Urothelium cell line (cell line): ENCODE results near the gene SDF2L1.
"Not testable (repeated sequence)": the region's sequence is repeated elsewhere in the genome, so short reads cannot be mapped to it uniquely, and the experiment has no call there.

Experiments
- DNase-seq: peaks from one replicate; pipeline ENCODE4 v3.0.0; 2011; ENCODE audit warnings: low spot score, mixed read lengths
- FAIRE-seq: peaks from 2 replicates; lab custom pipeline; 2011; peaks lifted over from hg19 to GRCh38; lab: Jason Lieb, UNC

Gene SDF2L1, protein sequence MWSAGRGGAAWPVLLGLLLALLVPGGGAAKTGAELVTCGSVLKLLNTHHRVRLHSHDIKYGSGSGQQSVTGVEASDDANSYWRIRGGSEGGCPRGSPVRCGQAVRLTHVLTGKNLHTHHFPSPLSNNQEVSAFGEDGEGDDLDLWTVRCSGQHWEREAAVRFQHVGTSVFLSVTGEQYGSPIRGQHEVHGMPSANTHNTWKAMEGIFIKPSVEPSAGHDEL

DNA sequence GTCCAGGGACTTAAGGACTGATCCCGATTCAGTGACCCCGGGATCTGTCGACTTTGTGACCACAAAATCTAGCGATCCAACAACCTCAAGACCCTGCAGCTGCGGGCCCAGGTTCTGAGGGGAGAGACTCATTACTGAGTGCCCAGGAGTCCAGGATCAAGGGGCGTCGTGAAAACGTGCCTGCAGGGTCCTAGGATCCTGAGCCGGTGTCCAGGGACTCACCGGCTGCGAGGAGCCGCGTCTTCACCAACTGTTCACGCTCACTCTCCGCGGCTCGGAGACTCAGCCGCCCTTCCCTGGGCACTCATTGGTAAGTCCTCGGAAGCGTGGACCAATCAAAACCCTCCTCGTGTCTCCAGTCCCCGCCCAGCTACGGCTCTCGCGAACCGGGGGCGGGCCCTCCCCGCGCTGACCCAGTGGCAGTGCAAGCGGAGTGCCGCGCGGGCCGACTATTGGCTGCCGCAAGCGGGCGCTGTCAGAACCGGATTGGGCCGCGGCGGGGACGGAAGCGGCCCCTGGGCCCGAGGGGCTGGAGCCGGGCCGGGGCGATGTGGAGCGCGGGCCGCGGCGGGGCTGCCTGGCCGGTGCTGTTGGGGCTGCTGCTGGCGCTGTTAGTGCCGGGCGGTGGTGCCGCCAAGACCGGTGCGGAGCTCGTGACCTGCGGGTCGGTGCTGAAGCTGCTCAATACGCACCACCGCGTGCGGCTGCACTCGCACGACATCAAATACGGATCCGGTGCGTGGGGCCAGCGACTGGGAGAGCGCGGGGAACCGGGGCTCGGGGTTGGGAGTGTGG, at the start of gene SDF2L1:
Gene SDF2L1, plus strand, starts transcription at position 514 of the 795 bp plus-strand sequence. Its CDS starts 35 bp downstream, at position 549.
- peak; percentile 100 for DNase-seq
- peak; percentile 99 for FAIRE-seq

DNA sequence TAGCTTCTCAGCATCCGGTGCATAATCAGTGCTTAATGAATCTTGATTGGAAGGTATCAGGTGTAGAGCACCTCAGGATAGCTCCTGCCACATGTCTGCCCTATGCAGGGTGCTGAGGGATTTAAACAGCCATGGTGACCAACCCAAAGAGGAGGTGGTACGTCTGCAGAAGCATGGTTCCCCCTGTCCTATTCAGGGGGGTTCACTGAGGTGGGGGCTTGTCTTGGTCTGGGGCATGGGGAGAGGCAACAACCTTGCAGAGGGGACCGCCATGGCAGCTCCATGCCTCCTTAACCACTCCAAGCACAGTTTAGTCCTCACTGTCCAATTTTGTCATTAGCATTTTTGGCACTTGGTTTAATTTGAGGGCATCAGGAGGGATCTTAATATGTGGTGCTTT, 49.7 kb upstream of the SDF2L1 start:
- DNase-seq (no peak), FAIRE-seq (no peak)

DNA sequence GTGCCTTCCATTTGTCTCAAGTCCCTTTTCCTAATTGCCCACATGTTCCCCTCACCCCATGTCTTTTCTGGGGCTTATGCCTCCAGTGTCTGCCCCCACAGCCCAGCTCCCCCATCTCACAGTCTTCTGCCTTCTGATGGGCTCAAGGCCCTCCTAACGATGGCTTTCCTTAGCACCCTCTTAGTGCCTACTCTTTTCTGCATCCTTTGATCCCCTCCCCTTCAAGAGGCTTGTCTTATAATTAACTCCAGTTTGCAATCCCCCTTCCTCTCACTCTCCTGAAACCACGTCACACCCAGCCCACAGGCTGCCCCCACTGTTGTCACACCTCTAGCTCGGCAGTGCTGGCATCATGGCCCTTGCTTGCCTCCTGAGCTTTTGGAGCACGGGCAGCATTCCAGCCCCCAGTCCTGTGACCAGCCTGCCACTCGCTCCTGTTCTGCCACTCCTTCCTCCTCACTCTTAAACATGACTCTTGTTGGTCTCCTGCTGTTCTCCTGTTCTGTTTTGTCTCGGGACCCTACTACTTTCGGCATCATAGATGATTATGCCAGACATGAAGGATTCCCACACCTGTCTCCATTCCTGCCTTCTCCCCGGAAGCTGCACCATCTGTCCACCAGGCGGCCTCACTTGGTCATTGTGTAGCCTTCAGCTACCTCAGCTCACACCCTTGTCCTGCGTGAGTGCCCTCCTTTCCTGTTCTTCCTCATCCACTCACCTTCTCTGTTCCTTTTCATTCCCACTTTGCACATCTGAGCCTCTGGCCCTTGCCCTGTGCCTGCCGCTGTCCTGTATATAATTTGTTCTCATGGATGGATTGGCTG, 48.5 kb upstream of the SDF2L1 start:
- FAIRE-seq = no peak
- no peak for DNase-seq

DNA sequence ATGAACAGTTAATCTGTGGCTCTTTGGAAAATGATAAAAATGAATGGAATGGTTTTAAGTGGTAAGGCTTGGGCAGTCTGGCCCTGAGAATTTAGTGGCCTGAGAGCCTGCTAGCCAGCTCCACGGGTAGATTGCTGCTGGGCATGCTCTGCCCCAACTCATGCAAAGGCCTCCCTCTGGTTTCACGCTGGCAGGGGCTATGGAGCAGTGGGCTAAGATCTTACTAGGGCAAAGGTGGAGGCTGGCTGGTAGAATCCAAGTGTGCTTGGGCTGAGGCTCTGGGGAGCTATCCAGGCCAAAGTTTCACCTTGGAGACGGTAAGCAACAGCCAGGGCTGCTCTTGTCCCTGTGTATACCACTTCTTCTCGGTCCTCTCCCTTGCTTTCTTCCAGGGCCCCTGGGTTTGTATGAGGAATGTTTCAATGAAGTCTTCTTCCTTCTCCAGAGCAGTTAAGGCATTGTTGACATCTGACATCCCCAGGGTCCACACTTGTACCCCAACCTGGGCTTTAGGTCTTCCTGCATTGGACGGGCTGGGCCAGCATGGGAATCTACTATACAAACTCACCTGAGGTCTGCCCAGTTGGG, 47.1 kb upstream of the SDF2L1 start:
- DNase-seq (no peak), FAIRE-seq (no peak)

DNA sequence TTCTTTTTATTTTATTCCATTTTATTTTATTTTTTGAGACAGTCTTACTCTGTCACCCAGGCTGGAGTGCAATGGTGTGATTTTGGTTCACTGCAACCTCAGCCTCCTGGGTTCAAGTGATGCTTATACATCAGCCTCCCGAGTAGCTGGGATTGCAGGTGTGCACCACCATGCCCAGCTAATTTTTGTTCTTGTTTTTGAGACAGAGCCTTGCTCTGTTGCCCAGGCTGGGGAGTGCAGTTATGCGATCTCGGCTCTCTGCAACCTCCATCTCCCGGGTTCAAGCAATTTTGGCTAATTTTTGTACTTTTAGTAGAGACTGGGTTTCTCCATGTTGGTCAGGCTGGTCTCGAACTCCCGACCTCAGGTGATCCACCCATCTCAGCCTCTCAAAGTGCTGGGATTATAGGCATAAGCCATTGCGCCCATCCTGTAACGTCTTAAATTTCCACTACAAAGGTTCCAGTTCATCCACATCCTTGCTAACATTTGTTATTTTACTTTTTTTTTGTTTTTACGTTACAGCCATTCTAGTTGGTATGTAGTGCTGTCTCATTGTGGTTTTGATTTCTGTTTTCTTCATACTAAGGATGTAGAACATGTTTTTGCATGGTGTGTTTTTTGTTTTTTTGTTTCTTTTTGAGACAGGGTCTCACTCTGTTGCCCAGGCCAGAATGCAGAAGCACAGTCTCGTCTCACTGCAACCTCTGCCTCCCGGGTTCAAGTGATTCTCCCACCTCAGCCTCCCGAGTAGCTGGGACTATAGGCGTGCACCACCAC, 45.6 kb upstream of the SDF2L1 start:
- not testable (repeated sequence) for DNase-seq, FAIRE-seq

DNA sequence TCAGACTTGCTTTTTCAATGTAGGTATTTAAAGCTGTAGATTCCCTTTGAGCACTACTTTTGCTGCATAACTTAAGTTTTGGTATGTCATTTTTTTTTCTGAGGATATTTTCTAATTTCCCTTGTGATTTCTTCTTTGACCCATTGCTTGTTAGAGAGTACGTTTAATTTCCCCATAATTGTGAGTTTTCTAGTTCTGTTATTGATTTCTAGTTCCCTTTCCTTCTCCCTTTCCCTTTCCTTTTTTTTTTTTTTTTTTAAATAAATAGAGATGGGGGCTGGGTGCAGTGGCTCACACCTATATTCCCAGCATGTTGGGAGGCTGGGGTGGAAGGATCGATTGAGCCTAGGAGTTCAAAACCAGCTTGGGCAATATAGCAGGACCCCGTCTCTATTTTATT, 43.8 kb upstream of the SDF2L1 start:
- FAIRE-seq (no peak), DNase-seq (no peak)

DNA sequence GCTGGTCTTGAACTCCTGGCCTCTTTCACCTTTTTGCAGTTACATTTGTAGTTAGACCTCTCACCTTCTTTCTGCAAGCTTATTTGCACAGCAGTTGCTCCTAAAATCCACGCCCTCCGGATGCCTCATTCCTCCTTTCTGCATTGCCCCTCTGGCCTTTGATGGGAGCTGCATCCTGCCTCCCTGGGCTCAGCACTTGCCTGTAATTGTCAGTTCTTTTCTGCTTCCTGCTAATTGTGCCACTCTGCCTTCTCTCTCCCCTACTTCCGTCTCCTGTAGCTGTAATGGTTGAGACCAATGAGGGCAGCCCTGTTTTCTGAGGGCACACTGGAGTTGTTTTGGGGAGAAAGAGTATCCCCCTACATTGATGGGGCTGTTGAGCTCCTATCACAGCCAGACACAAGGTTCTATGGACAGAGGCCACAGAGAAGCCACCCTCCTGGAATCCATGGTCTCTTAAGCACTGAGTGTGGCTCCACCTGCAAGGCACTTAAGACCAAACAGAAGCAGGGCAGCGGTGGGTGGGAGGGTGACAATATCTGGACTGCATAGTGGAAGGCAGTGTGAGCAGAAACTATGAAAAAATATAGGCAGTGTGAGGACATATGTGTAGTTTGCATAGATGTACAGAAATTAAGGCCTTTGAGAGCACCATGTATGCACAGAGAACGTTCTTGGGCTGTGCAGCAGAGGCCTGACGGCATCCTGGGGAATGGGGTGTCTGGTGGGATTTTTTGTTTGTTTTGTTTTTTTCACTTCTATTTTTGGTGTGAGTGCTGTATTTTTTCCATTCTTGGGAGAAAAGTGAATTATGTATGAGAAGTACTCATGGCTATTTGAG, 42.8 kb upstream of the SDF2L1 start:
- DNase-seq (no peak), FAIRE-seq (no peak)

DNA sequence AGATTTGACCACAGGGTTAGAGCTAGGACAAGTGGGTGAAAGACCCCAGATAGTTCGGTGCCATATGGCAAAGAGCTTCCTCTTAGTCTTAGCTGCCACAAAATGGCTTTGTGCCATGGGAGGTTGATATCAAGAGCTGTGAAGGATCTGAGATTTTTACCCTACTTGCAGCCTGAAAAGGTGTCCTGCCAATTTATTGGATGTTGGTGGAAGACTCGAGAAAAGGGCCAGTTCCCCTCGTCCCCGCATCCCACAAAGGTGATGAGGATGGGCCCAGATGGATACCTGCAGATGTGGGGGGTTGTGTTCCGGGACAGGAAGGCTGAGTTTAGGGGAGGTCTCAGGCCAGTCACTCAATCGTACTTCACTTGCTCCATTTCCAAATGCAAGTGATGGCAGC, 39.5 kb upstream of the SDF2L1 start:
- DNase-seq (no peak), FAIRE-seq (no peak)

DNA sequence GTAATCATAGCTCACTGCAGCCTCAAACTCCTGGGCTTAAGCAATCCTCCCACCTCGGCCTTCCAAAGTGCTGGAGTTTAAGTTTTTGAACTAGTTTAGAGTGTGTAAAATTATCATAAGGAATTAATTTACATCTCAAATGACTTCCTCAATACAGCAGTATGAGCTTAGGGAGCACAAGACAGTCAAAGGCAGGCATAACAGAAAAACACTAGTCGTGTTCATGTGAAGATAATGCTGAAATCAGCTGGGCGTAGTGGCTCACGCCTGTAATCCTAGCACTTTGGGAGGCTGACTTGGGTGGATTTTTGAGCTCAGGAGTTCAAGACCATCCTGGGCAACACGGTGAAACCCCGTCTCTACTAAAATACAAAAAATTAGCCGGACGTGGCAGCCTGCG, 38.1 kb upstream of the SDF2L1 start:
- no peak for FAIRE-seq
- DNase-seq = no peak

DNA sequence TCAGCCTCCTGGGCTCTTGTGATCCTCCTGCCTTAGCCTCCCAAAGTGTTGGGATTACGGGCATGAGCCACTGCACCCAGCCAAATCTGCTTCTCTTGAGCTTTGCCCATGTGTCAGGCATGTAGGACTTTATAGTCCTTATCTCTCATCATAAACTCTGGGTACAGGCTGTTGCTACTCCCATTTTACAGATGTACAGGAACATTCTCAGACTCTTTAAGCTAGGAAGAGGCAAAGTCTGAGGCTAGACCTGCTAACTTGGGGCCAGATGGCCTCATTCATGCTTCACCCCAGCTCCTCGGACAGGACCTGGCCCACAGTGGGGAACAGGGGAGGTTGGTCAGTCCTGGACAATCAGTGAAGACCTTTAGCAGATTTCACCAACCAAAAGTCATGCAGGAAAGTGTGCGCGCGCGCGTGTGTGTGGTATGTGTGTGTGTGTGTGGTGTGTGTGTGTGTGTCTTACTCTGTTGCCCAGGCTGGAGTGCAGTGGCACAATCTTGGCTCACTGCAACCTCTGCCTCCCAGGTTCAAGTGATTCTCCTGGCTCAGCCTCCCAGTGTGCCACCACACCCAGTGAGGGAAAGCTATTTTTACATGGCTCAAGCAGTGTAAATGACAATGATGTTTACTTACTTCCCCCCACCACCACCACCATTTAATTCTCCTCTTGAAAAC, 36.1 kb upstream of the SDF2L1 start:
- DNase-seq = no peak
- FAIRE-seq = no peak

DNA sequence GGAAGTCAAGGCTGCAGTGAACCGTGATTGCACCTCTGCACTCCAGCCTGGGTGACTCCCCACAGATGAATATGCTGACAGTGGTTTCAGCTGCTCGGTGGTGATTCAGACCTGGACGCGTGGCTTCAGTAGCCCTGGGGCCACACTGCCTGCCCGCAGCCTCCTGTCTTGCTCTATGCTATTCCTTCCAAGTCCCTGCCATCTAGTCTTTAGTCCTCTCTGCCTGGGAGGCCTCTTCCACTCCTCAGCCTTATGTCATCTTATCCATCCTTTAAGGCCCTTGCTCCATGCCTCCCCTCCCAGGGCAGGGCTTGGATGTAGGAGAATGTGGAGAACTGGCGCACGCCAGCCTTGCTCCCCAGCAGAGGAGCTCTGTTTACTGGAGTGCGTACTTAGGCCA, 35.3 kb upstream of the SDF2L1 start:
- FAIRE-seq (no peak), DNase-seq (no peak)

DNA sequence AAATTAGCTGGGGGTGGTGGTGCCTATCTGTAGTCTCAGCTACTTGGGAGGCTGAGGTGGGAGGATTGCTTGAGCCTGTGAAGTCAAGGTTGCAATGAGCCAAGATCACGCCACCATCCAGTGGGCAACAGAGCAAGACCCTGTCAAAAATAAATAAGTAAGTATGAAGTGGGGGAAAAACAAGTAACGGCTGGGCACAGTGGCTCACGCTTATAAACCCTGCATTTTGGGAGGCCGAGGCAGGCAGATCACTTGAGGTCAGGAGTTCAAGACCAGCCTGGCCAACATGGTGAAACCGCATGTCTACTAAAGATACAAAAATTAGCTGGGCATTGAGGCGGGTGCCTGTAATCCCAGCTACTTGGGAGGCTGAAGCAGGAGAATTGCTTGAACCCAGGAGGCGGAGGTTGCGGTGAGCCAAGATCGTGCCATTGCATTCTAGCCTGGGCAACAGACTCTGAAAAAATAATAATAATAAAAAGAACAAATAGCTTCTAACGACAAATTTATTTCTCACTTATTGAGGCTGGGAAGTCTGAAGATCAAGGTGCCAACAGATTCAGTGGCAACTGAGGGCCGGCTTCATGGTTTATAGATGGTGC, 32.4 kb upstream of the SDF2L1 start:
- FAIRE-seq, DNase-seq: not testable (repeated sequence)

DNA sequence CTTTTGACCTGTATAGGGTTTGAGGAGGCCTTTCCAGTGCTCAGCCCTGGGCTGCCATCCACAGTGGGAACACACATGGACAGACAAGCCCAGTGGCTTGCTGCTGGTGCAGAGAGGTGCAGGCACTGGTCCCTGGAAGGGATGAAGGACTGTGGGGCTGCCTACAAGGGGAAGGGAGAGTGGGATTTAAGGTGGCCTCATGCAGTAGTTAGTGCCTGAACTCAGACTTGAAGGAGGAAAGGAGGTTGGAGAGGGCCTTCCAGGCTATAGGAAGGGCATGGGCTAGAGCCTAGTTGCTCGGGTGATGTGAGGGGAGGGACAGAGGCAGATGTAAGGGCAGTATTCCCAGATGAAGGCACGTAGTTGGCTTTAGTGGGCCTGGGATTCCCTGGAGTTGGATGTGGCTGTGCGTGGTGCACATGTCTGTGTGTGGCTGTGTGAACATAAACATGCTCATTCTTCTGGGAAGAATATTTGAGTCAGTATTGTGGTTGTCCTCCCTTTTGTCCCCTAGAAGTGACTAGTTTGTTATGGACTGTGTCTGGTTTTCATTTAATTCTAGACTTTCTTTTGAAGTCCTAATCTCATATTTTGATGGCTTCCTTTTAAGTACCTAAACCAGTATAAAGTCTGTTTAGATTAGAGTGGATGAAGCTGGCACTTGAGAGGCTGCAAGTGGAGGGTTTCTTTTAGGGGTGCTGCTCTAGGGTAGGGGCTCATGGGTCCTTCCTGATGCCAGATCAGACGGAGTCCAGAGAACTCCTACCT, 30.7 kb upstream of the SDF2L1 start:
- FAIRE-seq (no peak), DNase-seq (no peak)

DNA sequence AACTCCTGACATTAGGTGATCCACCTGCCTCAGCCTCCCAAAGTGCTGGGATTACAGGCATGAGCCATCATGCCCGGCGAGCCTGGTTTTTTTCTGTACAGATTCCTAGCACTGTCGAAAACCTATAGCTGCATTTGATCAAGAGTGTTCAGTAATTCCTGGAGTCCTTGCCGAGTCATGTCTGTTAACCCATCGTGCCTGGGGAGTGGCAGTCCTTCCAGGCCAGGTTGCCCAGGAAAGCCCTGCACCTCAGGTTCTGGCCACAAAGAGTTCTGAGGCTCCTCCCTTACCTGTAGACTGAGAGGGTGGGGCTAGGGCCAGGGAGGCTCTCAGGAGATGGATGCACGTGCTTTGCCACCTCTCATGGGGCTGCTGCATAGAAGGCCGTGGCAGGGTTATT, 29.2 kb upstream of the SDF2L1 start:
- no peak for FAIRE-seq
- DNase-seq = no peak

DNA sequence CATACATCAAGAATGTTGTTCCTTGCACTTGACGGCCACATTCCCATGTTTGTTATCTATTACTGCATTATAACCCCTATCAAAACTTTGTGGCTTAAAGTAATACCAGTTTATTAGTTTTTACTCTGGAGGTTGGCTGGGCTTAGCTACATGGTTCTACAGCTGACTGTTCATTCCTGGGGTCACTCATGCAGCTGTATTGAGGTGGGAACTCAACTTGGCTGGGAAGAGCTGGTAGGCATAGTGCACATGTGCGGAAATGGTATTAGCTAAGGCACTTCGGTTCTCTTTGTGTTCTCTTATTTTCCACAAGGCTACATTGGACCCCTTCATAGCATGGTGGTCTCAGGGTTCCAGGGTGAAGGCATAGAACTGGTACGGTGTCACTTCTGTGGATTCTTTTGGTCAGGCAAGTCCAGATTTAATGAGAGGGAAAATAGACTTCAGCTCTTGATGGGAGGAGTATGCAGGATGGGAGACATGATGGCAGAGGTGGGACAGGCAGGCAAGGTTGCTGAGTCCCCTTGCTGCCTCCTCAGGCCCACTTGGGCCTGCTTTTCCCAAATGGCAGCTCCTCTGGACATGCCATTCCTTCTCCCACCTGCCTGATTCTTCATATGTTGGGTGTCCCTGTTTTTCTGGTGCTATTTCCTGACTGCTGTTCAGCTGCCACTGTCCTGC, 28.4 kb upstream of the SDF2L1 start:
- no peak for FAIRE-seq
- DNase-seq = no peak

DNA sequence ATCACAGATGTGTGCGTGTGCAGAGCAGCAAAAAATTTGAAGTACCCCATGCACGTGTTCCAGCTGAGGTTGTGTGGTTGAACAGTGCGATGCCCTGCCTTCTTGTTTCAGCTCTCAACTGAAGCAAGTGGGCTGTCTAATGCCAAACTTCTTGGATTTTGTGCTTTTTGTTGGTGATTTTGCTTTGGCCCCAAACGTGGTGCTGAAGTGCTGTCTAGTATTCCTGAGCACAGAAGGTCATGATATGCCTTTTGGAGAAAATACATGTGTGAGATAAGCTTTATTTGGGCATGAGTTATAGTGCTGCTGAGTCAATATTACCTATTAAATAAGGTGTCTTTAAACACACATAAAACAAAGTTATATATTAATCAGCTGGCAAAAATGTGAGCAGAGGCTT, 26.4 kb upstream of the SDF2L1 start:
- FAIRE-seq = peak; percentile 20
- DNase-seq = no peak

DNA sequence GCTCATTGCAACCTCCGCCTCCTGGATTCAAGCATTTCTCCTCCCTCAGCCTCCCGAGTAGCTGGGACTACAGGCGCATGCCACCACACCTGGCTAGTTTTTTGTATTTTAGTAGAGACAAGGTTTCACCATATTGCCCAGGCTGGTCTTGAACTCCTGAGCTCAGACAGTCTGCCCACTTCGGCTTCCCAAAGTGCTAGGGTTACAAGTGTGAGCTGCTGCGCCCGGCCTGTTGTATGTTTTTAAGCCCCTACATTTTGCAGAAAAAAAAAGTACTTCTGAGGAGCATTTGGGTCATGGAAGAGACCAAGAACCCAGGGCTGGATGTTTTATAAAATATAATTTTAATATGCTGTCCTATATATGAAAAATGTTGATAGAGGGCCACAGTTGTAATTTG, 24.8 kb upstream of the SDF2L1 start:
- FAIRE-seq, DNase-seq: not testable (repeated sequence)
